ENCODE data around the gene ILDR2. TPM values are rescaled to one million over a fixed set of nuclear protein-coding genes. Genes with fewer than 3 reads are reported as not detected.

The ILDR2 gene
- polyA plus RNA-seq, 1 experiment = not detected

- ChIA-PET POLR2A (no interaction called here), CTCF (no interaction called here)
- no peak for DNase-seq (ENCODE audit: low read depth)
- TF ChIP-seq CTCF (IDR thresholded peaks at IDR 0.05; ENCODE audit: insufficient read depth, low read depth, low read length) = no peak
- Histone ChIP-seq H3K4me3 (ENCODE audit: low read depth, low read length) (no peak overlapping the region), H3K36me3 (ENCODE audit: control insufficient read depth, insufficient read depth, low read length) (no peaks in the 10 kb centered on the region), H3K27me3 (ENCODE audit: control insufficient read depth, insufficient read depth, low read length) (peaks cover 7% of the 10 kb centered on the region)
Observed at GRCh38 chr1:166948856-166949350, 26.4 kb downstream of the ILDR2 start.

- ChIA-PET CTCF (interaction anchor here (1.5 kb wide), 1 partner anchor 64 kb away, joined by 3 read pairs; no protein-coding TSS in a partner anchor), POLR2A (no interaction called here)
- peak overlapping the region; percentile 14; the same call in 1 of the 2 replicates for H3K4me3 ChIP-seq (ENCODE audit: low read depth, low read length)
- no peaks in the 10 kb centered on the region for H3K36me3 ChIP-seq (ENCODE audit: control insufficient read depth, insufficient read depth, low read length)
- H3K27me3 ChIP-seq (ENCODE audit: control insufficient read depth, insufficient read depth, low read length) = peaks cover 7% of the 10 kb centered on the region
- DNase-seq (ENCODE audit: low read depth) = no peak
- no peak for TF ChIP-seq CTCF (IDR thresholded peaks at IDR 0.05; ENCODE audit: insufficient read depth, low read depth, low read length)
Observed at GRCh38 chr1:166947398-166948043, 27.8 kb downstream of the ILDR2 start.

- ChIA-PET POLR2A (no interaction called here), CTCF (interaction anchor here (0.9 to 1.0 kb wide), 2 partner anchors 114 to 271 kb away, joined by 3 read pairs; no protein-coding TSS in a partner anchor)
- Histone ChIP-seq H3K4me3 (ENCODE audit: low read depth, low read length) (no peak overlapping the region), H3K27me3 (ENCODE audit: control insufficient read depth, insufficient read depth, low read length) (peaks cover 7% of the 10 kb centered on the region), H3K36me3 (ENCODE audit: control insufficient read depth, insufficient read depth, low read length) (no peaks in the 10 kb centered on the region)
- TF ChIP-seq CTCF (IDR thresholded peaks at IDR 0.05; ENCODE audit: insufficient read depth, low read depth, low read length) = no peak
- DNase-seq (ENCODE audit: low read depth) = no peak
Observed at GRCh38 chr1:166944186-166944967, 31.0 kb downstream of the ILDR2 start.

GRCh38 chr1:166939741-166940375 is 35.5 kb downstream of the ILDR2 start:
- TF ChIP-seq CTCF (IDR thresholded peaks at IDR 0.05; ENCODE audit: insufficient read depth, low read depth, low read length) = no peak
- DNase-seq (ENCODE audit: low read depth) = no peak
- Histone ChIP-seq H3K36me3 (ENCODE audit: control insufficient read depth, insufficient read depth, low read length) (no peaks in the 10 kb centered on the region), H3K27me3 (ENCODE audit: control insufficient read depth, insufficient read depth, low read length) (peaks cover 4% of the 10 kb centered on the region; the same call in 1 of the 2 replicates), H3K4me3 (ENCODE audit: low read depth, low read length) (no peak overlapping the region)
- ChIA-PET POLR2A (no interaction called here), CTCF (interaction anchor here (1.0 to 1.1 kb wide), 4 partner anchors 8 to 120 kb away, joined by 3 to 5 read pairs (median 3); no protein-coding TSS in a partner anchor)

- TF ChIP-seq CTCF (IDR thresholded peaks at IDR 0.05; ENCODE audit: insufficient read depth, low read depth, low read length) = no peak
- CTCF ChIA-PET = interaction anchor here (1.0 to 1.2 kb wide), 3 partner anchors 10 to 25 kb away, joined by 3 to 4 read pairs (median 3); no protein-coding TSS in a partner anchor
Observed at GRCh38 chr1:166937962-166938361, 37.4 kb downstream of the ILDR2 start.

More at GRCh38 chr1:166937962-166938361, 37.4 kb downstream of the ILDR2 start:
- no peak for DNase-seq (ENCODE audit: low read depth)
- H3K4me3 ChIP-seq (ENCODE audit: low read depth, low read length) = no peak overlapping the region
- H3K36me3 ChIP-seq (ENCODE audit: control insufficient read depth, insufficient read depth, low read length) = no peaks in the 10 kb centered on the region
- H3K27me3 ChIP-seq (ENCODE audit: control insufficient read depth, insufficient read depth, low read length) = peaks cover 4% of the 10 kb centered on the region; the same call in 1 of the 2 replicates
- POLR2A ChIA-PET = no interaction called here
